NK-92 (cell line): ENCODE results near the gene NAPSA.
"Not testable (repeated sequence)": the region's sequence is repeated elsewhere in the genome, so short reads cannot be mapped to it uniquely, and the experiment has no call there.

Source experiments
- DNase-seq: peaks from one replicate; lab custom pipeline; 2025; ENCODE audit not compliant: unreplicated experiment; lab: John Stamatoyannopoulos, UW

The NAPSA gene

GRCh38 chr19:50331994-50332243 is 33.5 kb downstream of the NAPSA start:
- no peak for DNase-seq

DNA sequence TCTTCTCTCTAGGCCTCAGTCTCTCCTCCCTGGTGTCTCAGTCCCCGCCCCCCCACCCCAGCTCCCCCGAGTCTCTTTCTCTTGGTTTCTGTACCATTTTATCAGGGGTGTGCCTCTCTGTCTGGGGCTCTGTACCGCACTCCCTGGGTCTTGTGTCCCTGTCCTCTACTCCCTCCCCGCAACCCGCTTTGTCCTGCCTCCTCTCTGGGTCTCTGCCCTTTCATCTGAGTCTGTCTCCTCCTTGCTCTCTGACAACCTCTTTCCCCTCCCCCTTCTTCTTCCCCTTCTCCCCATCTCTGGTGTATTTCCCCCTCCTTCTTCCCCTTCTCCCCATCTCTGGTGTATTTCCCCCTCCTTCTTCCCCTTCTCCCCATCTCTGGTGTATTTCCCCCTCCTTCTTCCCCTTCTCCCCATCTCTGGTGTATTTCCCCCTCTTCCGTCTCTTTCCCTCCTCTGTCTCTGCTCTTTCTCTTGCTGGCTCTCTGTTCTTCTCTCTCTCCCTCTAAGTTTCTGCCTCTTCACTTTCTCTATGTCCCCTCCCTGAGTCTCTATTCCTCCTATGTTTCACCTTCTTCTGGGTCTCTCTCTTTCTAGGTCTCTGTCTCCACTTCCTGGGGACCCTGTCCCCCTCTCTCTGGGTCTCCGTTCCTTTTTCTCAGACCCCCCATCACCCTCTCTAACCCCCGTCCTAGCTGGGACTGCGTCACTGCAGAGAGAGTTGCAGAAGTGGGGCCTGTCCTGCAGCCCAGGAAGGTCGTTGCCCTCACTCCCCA is 34.0 kb downstream of the NAPSA start:
- no peak for DNase-seq

DNA sequence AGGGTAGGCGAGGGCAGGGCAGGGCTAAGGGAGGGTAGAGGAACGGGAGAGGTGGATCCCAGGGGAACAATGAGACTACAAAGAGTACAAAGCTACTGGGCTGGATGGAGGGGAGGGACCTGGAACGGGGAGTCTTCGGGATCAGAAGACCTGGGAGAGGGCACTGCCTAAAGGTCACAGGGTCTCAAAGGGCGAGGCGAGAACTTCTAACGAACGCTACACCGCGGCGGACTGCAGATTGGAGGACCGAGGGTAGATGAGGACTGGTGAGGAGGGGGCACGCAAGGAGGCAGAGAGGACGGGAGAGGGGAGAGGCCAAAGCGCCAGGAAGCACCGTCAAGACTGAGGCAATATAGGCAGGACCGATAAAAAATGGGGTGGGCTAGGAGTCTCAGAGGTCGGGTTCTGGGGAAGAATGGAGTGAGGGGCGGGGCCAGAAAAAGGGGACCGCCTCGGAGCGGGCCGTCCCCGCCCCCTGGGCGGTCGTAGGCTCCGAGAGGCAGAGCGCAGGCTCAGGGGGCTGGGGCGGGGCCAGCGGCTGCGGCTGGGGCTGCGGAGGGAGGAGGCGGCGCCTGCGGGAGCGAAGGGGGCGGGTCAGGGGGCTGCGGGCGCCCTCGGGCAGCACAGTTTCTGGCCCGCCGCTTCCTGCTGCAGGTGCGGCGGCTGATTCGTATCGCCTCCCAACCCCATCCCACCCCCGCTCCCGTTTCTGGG is 34.9 kb downstream of the NAPSA start:
- DNase-seq, result no peak

DNA sequence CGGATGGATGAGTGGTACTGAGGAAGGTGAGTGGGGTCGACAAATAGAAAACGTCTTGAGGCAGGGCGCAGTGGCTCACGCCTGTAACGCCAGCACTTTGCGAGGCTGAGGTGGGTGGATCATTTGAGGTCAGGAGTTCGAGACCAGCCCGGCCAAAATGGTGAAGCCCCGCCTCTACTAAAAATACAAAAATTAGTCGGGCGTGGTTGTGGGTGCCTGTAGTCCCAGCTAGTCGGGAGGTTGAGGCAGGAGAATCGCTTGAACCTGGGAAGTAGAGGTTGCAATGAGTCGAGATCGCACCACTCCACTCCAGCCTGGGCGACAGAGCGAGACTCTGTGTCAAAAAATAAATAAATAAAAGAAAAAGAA is 35.5 kb downstream of the NAPSA start:
- not testable (repeated sequence) for DNase-seq

DNA sequence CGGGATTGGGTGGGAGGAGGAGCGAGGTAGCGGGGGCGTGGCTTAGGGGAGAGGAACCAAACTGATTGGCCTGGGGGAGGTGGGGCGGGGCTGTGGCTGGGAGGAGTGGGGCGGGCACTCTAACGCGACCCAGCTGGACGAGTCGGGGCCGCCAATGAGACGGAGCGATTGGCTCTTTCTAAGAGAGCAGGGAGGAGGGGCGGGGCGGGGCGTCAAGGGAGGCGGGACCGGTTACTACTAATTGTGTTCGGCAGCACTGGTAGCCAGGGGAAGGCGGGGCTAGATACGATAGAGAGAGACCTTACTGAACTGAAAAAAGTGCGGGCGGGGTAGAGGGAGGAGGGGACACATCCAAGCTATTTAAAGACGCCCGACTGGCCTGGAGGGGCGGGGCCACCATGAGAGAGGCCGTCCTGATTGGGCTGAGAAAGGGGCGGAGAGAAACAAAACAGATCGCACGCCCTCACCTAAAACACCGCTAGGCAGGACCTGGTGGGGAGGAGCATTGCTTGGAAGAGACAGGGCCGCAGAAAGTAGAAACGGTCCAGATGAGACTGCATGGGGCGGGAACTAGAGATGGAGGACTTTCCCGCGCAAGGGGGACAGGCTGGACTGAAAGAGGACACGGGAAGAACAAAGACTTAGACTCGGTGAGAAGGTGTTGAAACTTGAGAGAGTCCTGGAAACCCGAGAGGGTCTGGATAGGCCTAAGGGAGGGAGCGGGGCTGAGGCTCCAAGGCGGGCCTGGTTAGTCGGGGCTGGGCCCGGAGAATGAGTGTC is 36.1 kb downstream of the NAPSA start, which contains the start of gene KCNC3:
Gene KCNC3 (minus strand): TSS at position 232 of the 780 bp plus-strand sequence. CDS start 295 bp downstream, outside the sequence.
- DNase-seq, result no peak

- DNase-seq, result no peak
Observed at GRCh38 chr19:50328873-50329145, 36.6 kb downstream of the NAPSA start.

DNA sequence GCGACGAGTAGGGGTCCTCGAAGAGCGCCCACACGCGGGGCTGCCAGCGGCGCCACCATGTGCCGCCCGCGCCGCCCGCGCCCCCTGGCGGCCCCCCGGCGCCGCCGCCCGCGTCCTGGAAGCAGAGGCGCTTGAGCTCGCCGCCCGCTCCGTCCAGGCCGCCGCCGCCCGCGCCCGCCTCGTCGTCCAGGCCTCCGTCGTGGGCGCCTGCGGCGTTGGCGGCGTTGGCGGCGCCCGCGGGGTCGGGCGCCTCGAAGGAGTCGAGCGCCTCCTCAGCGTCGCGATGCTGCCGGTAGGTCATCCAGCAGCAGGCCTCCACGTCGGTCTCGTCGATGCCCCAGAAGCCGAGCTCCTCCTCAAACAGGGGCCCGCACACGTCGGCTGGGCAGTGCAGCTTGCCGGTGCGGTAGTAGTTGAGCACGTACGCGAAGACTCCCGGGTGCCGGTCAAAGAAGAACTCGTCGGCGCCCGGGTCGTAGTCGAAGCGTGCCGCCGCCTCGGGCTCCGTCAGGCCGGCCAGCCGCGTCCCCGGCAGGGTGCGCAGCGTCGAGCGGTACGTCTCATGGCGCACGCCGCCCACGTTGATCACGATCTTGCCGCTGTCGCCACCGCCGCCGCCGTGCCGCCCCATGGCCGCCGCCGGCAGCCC is 37.1 kb downstream of the NAPSA start:
- no peak for DNase-seq

GRCh38 chr19:50327461-50328223 is 37.8 kb downstream of the NAPSA start:
- DNase-seq, result no peak

DNA sequence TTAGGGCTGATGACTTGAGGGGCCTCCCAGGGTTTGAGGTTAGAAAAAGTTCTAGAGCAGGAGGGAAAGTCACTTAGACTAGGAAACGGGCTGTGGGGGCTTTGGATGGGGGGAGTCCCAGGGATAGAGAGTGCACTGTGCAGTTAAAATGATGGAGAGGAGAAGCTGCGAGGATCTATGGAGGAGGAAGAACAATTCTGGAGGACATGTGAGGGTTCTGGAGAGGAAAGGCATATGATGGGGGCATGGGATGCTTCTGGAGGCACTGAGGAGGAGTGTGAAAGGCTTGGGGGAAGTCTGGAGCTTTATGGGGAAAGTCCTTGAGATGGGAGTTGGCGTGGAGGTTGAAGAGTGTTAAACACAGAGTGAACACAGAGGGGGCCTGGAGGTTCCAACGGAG is 38.4 kb downstream of the NAPSA start:
- no peak for DNase-seq

DNA sequence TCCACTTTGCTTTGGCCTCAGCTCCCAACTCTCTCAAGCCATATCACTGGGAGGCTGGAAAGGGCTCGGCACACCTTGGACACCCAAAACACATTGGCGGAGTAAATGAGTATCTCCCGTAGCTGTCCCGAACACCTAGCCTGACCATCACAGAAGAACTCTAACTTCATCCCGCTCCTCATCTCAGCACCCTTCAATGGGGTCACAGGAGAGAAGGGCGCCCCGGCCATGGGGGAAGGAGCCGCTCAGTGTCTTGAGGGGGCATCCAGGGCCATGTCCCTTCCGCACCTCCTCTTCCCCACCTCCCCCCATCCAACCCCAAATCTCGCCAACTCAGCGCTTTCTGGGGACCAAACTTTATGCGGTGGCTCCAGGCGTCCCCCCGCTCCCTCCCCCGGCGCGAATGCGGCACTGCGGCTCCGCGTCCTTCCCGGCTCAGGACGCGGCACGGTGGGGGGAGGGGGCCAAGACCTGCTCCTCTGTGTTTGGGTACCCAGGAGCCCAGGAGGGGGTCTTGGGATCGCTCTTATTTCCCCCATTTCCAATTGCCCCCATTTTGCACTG is 39.3 kb downstream of the NAPSA start:
- DNase-seq, result no peak

- DNase-seq, result no peak
Observed at GRCh38 chr19:50325310-50326100, 39.9 kb downstream of the NAPSA start.

GRCh38 chr19:50324331-50324730 is 41.1 kb downstream of the NAPSA start:
- DNase-seq, result no peak

- no peak for DNase-seq
Observed at GRCh38 chr19:50323782-50324133, 41.7 kb downstream of the NAPSA start.

- DNase-seq, result no peak
Observed at GRCh38 chr19:50322931-50323781, 42.3 kb downstream of the NAPSA start.

DNA sequence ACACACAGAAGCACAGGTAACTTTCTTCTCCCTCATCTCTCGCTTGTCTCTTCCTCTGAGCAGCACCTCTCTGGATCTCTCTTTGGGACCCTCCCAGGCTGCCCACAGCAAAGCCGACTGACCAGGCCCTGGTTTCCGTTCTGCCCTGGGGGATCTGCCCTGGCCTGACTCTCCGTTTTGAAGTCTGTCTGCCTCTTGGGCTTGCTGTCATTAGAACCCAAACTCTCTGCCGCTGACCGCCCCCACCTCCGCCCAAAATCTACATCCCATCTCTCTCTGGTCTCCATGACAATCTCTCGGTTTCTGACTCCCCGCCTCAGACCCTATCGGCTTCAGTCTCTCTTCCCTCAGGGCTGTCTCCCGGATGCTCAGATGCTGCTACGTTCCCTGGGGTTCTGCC is 43.2 kb downstream of the NAPSA start:
- no peak for DNase-seq

DNA sequence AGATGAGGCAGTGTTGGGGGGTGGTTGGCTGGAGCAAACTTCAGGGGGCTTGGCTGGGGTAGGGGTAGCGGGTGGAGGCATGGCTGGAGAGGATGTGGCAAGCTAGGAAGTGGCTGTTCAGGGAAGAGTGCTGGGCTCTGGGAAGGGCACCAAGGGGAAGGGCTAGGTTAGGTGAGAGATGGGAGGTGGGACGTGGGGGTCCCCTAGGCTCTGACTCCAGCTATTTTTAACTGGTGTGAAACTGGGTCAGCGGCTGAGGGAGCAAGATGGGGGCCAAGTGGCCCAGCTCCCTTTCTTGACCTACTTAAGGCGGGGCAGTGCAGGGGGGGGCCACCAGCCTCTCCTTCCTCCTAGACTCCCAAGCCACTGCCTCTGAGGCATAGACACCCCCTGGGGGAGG is 43.6 kb downstream of the NAPSA start:
- DNase-seq, result no peak

DNA sequence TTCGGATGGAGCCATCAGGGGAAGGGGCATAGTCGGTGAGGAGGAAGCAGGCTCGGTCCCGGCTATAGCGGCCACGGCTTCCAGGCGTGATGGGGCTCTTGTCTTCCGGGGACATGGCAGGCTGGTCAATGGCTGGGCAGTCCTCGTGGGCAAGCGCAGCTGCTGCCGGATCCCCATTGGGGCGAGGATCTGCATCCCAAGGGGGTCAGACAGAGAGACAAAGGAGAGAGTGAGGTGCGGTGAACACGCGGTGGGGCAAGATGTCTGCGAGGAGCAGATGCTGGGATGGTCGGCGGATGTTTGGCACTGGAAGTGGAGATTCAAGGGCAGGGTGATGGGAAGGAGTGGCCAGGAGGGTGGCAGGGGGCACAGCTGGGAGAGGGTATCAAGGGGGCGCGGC is 44.8 kb downstream of the NAPSA start:
- DNase-seq, result no peak

DNA sequence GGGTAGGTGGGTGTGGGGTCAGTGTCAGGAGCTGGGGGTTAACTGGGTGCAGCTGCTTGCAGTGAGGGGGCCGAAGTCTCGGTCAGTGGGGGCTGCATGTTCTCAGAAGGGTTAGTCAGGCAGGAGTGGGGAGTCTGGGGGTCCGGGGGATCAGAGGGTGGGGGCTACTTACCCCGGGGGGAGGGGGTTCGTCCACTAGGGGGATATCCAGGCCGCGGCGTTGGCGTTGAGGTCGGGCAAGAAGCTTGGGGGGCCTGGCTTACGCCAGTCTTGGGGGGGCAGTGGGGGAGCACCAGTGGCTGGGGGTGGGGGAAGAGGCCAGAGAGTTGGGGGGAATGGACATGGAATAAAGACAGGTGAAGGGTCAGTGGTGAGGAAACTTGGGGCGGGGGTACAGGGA is 45.4 kb downstream of the NAPSA start:
- DNase-seq, result no peak

DNA sequence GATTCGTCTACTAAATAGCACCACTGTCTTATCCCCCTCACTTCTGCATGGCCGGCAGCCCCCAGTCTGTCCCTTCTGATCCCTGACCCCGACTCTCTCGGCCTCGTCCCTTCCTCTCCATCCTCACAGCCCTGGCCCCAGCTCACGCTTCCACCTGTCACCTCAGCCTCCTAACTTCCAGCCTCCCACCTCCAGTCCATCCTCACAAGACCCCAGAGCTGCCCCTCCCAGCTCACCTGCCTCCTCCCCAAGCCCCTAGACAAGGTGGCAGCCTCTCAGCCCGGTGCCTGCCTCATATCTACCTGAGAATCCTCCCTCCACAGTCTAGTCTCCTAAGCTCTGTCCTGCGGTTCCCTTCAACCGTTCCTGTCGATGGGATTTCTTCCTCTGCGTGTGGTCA is 46.3 kb downstream of the NAPSA start:
- DNase-seq, result no peak
